Mammary epithelial cell (primary cell): ENCODE results near the gene CHRD.

Experiments used
- CTCF ChIP-seq, 2 donors: IDR thresholded peaks in 1 of 2; conservative IDR thresholded peaks in 1 of 2; 2 replicates each; pipeline ENCODE4 v1.5.1; 2011 to 2012; ENCODE audit warnings: inconsistent platforms in 2 of 2, low read length in 2 of 2, mild to moderate bottlenecking in 2 of 2, control low read depth in 1 of 2, low read depth in 1 of 2; ENCODE audit not compliant: insufficient read depth in 1 of 2; ENCODE audit errors: extremely low read depth in 1 of 2
- EZH2 ChIP-seq: IDR thresholded peaks from 2 replicates; pipeline ENCODE4 v1.6.1; 2012; ENCODE audit warnings: low read length, inconsistent platforms, borderline replicate concordance

- TF ChIP-seq CTCF (conservative IDR thresholded peaks at IDR 0.05 in 1 of 2, IDR thresholded peaks at IDR 0.05 in 1 of 2; ENCODE audit: extremely low read depth in 1 of 2, insufficient read depth in 1 of 2, low read depth in 1 of 2, low read length in 2 of 2): no peak
- no peak for TF ChIP-seq EZH2
These were observed 15.4 kb downstream of the CHRD start for GRCh38 chr3:184395320-184395660.
